Activated CD8-positive, alpha-beta memory T cell treated with anti-CD3 and anti-CD28 coated beads, Interleukin-2, amount 10 ng/mL, durations not matched to agents 7 days and 5 days (primary cell): ENCODE results near the gene DYNLT1. TPM values are rescaled to one million over a fixed set of nuclear protein-coding genes. Genes with fewer than 3 reads are reported as not detected.
A peak's percentile ranks its signal among the peaks of the same experiment; 100 is the strongest.
"Not testable (repeated sequence)": the region's sequence is repeated elsewhere in the genome, so short reads cannot be mapped to it uniquely, and the experiment has no call there.

Experiments
- ATAC-seq: fragments of 150-1000 bp; cut with Tn5 transposase; one replicate; pipeline ENCODE4 v1.10.0; 2021; ENCODE audit warnings: moderate library complexity
- CTCF ChIA-PET: fragments of 350-600 bp; sonication (Branson Sonifier 250); formaldehyde crosslinking; loops from one replicate; lab custom pipeline; 2021; ENCODE audit warnings: antibody characterized with exemption; lab: Charles Lee
- DNase-seq: peaks from one replicate; pipeline ENCODE4 v3.0.0-alpha.2; 2020
- H3K27ac Mint-ChIP-seq: one replicate; pipeline ENCODE4 v1.8.0; 2021; ENCODE audit warnings: mild to moderate bottlenecking, mixed read lengths
- H3K27me3 Mint-ChIP-seq: one replicate; pipeline ENCODE4 v1.8.0; 2021; ENCODE audit warnings: mixed read lengths
- H3K36me3 Mint-ChIP-seq: one replicate; pipeline ENCODE4 v1.8.0; 2021; ENCODE audit warnings: mild to moderate bottlenecking, mixed read lengths
- H3K4me1 Mint-ChIP-seq: one replicate; pipeline ENCODE4 v1.8.0; 2021; ENCODE audit warnings: mixed read lengths
- H3K4me3 Mint-ChIP-seq: one replicate; pipeline ENCODE4 v1.8.0; 2021; ENCODE audit warnings: mild to moderate bottlenecking, moderate library complexity, mixed read lengths
- H3K9me3 Mint-ChIP-seq: one replicate; pipeline ENCODE4 v1.8.0; 2022; ENCODE audit warnings: low read depth, mixed read lengths
- total RNA-seq, 2 experiments: library from RNA; stranded (reverse); gene quantifications; one replicate each; pipeline ENCODE4 v1.2.3, GENCODE V29; 2021

The DYNLT1 gene
- total RNA-seq, 2 experiments from 2014 or later: 109 to 120 TPM

DNA sequence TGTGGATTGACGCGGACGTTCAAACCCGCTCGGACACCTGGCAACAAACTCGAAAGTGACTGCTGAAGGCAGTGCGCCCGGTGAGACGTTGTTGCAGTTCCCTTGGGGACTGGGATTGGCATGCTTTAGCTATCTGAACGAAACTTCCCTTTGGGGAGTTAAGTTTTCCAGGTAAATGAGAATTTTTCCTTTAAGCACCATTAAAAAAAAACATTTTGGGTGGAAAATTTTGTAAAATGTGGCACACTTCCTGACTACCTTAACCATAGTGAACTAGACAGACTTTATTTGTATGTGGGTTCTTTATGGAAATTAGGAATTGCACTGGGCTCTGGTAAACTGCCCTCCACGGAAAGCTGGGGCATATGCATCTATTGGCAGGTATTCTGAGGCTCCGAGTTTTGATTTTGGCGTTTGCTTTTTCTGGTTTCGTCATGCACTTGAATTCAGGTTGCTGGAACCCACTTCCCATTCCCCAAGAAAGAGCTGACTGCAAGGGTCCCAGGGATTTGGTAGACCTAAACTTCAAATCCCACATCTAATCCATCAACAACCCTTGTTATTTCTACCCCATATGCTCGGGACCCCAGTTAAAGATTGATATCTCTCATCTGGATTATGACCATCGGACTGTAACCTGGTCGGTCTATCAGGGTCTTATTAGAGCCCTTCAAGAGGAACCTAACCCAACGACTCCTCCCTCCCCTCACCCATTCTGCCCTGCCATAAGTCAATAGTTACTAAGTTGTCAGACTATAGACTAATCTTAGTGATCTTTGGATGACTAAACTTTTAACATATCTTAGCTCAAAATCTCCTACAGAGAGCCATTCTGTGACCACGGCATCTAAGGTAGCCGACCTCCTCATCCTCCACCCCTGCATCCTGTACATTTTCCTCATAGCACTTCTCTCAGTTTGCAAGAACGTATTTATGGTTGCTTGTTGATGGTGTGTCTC is 800 bp upstream of the DYNLT1 start:
- CTCF ChIA-PET: interaction anchor here (1.0 to 4.9 kb wide), 10 partner anchors 8 to 437 kb away, joined by 3 to 36 read pairs (median 9); no protein-coding TSS in a partner anchor
- peaks cover 66% of the 10 kb centered on the region for H3K4me1 Mint-ChIP-seq
- peak; percentile 60 for DNase-seq
- H3K27me3 Mint-ChIP-seq: no peaks in the 10 kb centered on the region
- ATAC-seq: peak; percentile 3
- no peaks in the 10 kb centered on the region for H3K9me3 Mint-ChIP-seq
- H3K27ac Mint-ChIP-seq: peak overlapping the region; percentile 85
- H3K36me3 Mint-ChIP-seq: peaks cover 39% of the 10 kb centered on the region
- H3K4me3 Mint-ChIP-seq: peak overlapping the region; percentile 100

DNA sequence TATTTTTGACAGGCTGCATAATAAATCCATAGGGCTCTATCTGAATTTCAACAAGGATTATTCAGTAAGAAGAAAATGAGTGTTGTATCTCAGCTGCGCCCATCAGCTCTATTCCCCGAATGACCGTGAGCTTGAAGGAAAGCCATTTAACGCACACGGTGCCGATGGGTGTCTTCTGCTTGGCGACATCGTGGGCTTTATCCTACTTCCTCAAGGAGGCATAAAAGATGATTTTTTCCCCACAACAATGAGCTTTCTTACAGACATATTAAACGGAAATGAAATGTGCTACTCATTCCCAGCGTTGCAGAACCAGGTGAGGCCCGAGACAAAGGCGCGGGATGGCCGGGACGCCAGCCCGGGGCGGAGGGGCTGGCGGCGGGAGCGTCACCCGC is 710 bp downstream of the DYNLT1 start:
- Mint-ChIP-seq H3K4me1 (peaks cover 70% of the 10 kb centered on the region), H3K36me3 (peaks cover 46% of the 10 kb centered on the region), H3K27me3 (no peaks in the 10 kb centered on the region), H3K9me3 (no peaks in the 10 kb centered on the region), H3K27ac (peak overlapping the region; percentile 97), H3K4me3 (peak overlapping the region; percentile 100)
- ATAC-seq (no peak), DNase-seq (no peak)
- CTCF ChIA-PET: interaction anchor here (1.1 to 4.9 kb wide), 8 partner anchors 9 to 430 kb away, joined by 3 to 36 read pairs (median 10); no protein-coding TSS in a partner anchor

DNA sequence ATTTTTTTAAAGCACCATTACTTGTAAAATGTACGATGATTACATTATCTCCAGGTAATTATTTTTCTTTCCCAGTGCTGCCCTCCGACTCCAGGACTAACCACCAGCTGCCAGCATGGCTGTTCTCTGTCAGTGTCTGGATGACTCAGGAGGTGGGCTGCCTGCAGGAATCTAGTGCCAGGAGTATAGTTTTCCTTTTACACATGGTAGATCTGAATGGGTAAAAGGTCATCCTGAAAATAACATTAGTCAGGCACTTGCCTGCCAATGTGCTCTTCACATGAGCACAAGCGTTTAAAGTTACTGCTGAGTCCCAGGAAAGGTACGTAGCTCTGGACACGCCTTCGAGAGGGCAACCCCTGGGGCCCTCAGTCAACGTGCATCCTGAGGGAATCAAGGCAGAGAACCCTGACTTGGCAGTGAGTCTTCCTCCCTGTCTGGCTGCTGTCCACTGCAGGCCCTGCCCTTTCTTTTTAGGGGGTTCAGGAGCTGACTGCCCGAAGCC is 2.4 kb downstream of the DYNLT1 start:
- Mint-ChIP-seq H3K9me3 (no peaks in the 10 kb centered on the region), H3K4me3 (peak overlapping the region; percentile 100), H3K36me3 (peaks cover 53% of the 10 kb centered on the region), H3K27ac (peak overlapping the region; percentile 97), H3K4me1 (peaks cover 67% of the 10 kb centered on the region), H3K27me3 (no peaks in the 10 kb centered on the region)
- DNase-seq (peak; percentile 40), ATAC-seq (no peak)
- CTCF ChIA-PET: interaction anchor here (1.3 to 3.4 kb wide), 4 partner anchors 11 to 48 kb away, joined by 6 to 19 read pairs (median 12); no protein-coding TSS in a partner anchor

DNA sequence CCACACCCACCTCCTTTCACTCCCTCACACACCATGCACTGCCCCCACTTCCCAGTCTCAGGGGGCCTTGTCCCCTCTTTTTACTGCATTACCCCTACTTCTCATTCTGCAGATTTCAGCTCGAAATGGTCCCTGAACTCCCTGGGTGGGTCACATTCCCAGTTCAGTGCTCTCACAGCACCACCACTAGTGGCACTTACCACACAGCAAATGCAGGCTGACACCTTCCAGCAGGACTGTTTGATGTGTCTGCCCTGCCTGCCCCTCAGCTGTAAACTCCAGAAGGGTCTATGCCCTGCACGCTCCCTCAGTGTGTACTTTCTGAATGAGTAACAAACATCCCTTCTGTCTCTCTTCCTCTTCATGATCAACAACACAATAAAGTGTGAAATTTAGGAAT is 4.0 kb downstream of the DYNLT1 start:
- Mint-ChIP-seq H3K27me3 (no peaks in the 10 kb centered on the region), H3K4me3 (peak overlapping the region; percentile 38), H3K27ac (peak overlapping the region; percentile 77), H3K36me3 (peaks cover 68% of the 10 kb centered on the region), H3K4me1 (peaks cover 57% of the 10 kb centered on the region), H3K9me3 (no peaks in the 10 kb centered on the region)
- DNase-seq: peak; percentile 42
- no peak for ATAC-seq
- CTCF ChIA-PET: interaction anchor here (1.3 kb wide), 2 partner anchors 19 to 420 kb away, joined by 4 read pairs; no protein-coding TSS in a partner anchor

DNA sequence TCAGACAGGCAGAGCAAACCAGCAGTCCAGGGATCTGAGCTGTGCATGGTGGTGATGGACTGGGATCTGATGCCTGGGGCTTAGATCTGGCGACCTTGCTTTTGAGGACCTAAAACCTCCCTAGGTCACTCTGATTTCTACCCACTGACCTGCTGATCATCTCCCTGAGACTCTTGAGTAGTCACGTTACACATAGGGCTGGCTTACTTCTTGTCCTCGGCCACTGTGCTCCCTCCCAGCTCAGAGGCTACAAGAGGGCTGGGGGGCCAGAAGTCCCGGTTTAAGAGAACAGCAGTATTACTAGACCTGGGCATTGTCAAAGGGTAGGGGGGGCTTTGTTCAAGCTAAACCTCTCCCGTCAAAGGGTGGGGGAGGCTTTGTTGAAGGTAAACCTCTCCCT is 5.5 kb downstream of the DYNLT1 start:
- CTCF ChIA-PET: interaction anchor here (1.0 to 1.7 kb wide), 4 partner anchors 21 to 425 kb away, joined by 3 to 6 read pairs (median 4); no protein-coding TSS in a partner anchor
- DNase-seq: peak; percentile 28
- H3K27ac Mint-ChIP-seq: peak overlapping the region; percentile 67

DNA sequence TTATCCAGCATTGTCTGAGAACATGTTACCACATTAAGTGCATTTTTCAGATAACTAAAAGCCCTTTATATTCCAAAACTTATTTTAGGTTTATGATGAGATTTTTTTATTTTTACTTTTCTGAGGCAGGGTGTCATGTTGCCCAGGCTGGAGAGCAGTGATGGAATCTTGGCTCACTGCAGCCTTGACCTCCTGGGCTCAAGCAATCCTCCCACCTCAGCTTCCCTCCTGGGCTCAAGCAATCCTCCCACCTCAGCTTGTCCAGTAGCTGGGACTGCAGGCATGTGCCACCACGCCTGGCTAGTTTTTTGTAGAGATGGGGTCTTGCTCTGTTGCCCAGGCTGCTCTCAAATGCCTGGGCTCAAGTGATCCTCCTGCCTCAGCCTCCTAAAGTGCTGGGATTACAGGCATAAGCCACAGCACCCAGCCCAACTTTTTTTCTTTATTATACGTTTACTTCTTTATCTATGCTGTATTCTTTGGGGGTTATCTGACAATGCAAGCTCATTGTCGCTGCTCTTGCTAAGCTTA is 6.2 kb downstream of the DYNLT1 start:
- no peaks in the 10 kb centered on the region for H3K27me3 Mint-ChIP-seq
- CTCF ChIA-PET: interaction anchor here (1.0 to 1.7 kb wide), 4 partner anchors 22 to 424 kb away, joined by 3 to 6 read pairs (median 4); no protein-coding TSS in a partner anchor
- peak; percentile 27 for DNase-seq
- no peak for ATAC-seq
- H3K27ac Mint-ChIP-seq: peak overlapping the region; percentile 67
- H3K4me1 Mint-ChIP-seq: peaks cover 63% of the 10 kb centered on the region
- no peaks in the 10 kb centered on the region for H3K9me3 Mint-ChIP-seq
- H3K36me3 Mint-ChIP-seq: peaks cover 70% of the 10 kb centered on the region
- no peak overlapping the region for H3K4me3 Mint-ChIP-seq

More for the DNA sequence above, 5.5 kb downstream of the DYNLT1 start:
- Mint-ChIP-seq H3K9me3 (no peaks in the 10 kb centered on the region), H3K4me1 (peaks cover 62% of the 10 kb centered on the region), H3K4me3 (no peak overlapping the region), H3K36me3 (peaks cover 74% of the 10 kb centered on the region), H3K27me3 (no peaks in the 10 kb centered on the region)
- no peak for ATAC-seq

DNA sequence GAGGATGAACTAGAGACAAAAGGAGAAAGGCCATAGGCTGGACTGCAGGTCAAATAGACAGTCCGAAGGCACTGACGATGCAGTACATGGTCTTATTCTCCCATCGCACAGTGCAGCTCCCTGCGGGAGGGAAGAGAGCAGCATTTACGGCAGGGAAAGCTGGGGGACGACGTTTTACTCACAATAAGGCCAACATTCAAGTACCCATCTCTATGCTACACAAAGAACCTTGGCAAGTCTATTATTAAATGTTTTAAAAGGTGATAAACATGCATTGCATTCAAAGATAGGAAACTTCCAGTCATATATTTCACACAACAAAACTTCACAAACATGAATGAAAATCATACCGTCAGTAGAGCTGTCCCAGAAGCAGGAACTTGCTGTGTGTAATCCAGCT is 7.8 kb downstream of the DYNLT1 start:
- Mint-ChIP-seq H3K27ac (no peak overlapping the region), H3K27me3 (no peaks in the 10 kb centered on the region), H3K4me1 (peaks cover 59% of the 10 kb centered on the region), H3K36me3 (peaks cover 64% of the 10 kb centered on the region), H3K9me3 (no peaks in the 10 kb centered on the region), H3K4me3 (no peak overlapping the region)
- CTCF ChIA-PET: interaction anchor here (0.9 to 1.3 kb wide), 2 partner anchors 55 to 422 kb away, joined by 3 to 6 read pairs; no protein-coding TSS in a partner anchor
- DNase-seq: no peak
- ATAC-seq: no peak

DNA sequence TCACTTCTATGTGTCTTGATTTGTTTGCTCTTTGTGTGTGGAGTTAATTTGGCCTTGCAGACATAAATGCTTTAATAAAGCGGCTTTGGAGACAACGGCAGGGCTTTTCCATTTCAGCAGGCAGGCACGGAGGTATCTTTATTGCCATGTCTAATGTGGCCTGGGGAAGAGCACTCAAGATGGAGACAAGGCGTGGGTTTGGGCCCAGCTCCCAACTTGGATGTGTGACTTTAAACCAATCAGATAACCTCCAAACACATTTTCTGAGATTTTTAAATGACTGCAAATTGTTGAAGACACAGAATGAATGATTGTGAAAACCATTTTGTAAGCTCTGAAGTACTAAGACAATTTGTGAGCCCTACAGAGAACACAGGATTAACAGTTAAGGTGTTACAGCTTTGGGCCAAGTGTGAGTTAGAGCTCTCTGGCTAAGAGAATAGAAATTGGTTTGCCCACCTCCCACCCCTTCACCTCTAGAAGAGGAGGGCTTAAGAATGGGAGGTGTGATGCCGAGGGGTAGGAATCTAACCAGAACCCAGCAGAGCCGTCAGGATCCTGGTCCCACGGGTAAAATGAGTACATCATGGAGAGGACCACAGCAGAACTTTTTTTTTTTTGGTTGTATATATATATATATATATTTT is 9.0 kb downstream of the DYNLT1 start:
- ATAC-seq (no peak), DNase-seq (no peak)
- CTCF ChIA-PET: interaction anchor here (1.4 to 1.6 kb wide), 2 partner anchors 56 to 421 kb away, joined by 4 read pairs; no protein-coding TSS in a partner anchor
- Mint-ChIP-seq H3K4me1 (peaks cover 60% of the 10 kb centered on the region), H3K9me3 (no peaks in the 10 kb centered on the region), H3K36me3 (peaks cover 63% of the 10 kb centered on the region), H3K27me3 (no peaks in the 10 kb centered on the region), H3K27ac (peak overlapping the region; percentile 61), H3K4me3 (no peak overlapping the region)

DNA sequence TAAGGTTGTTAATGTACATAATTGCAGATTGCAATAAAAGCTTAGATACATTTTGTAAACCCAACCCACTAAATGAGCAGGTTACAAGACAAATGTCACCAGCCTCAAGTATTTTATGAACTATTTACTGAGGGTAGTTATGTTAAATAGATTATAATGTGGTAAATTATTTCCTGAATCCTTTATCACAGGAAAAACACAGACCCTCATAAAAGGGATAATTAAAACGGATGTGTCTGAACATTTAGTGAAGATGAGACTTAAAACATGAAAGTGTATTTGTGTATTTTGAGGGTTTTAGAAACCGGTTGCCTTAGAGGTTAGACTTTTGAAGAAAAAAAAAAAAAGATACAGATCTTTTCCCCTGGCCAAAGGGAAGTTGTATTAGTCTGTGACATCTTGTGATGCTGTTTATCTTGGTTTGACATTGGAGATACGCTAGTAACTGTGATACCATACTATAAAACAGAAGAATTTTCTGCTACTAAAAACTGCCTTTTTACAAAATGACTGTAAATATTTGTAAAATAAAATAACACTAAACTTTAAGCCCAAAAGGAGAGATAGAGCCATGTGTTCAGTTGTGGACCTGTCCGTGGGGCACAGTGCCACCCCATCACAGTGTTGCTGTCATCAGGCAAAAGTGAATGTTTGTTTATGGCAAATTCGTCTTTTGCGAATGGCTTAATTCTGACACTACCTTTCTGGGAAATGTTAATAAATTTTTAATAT is 9.7 kb downstream of the DYNLT1 start:
- Mint-ChIP-seq H3K4me3 (no peak overlapping the region), H3K9me3 (no peaks in the 10 kb centered on the region), H3K27me3 (no peaks in the 10 kb centered on the region), H3K36me3 (peaks cover 61% of the 10 kb centered on the region), H3K27ac (peak overlapping the region; percentile 65), H3K4me1 (peaks cover 56% of the 10 kb centered on the region)
- DNase-seq (no peak), ATAC-seq (no peak)
- CTCF ChIA-PET: interaction anchor here (1.4 to 1.6 kb wide), 2 partner anchors 56 to 421 kb away, joined by 4 read pairs; no protein-coding TSS in a partner anchor

DNA sequence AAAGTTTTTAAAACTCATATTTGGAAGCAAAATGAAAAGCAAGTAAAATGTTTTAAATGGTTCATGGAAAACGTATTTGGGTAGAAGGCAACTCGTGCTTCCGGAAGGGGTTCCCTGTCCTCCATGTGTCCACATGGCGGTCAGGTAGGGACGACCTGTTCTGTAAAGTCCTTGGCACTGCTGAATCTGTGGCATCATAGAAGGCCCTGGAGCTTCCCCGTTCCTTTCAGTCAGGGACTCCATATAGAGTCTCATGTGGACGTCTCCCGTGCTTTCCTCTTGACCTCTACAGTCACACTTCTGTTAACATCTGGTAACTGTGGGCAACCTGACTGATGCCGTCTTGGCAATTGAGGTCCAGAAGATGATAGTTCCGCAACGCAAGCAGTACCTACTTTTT is 11.4 kb downstream of the DYNLT1 start:
- H3K27ac Mint-ChIP-seq: peak overlapping the region; percentile 70
- CTCF ChIA-PET: interaction anchor here (1.3 kb wide), 1 partner anchor 12 kb away, joined by 4 read pairs; the partner anchor contains the start of gene DYNLT1
- H3K9me3 Mint-ChIP-seq: no peaks in the 10 kb centered on the region
- H3K4me3 Mint-ChIP-seq: no peak overlapping the region
- no peak for DNase-seq
- peaks cover 48% of the 10 kb centered on the region for H3K4me1 Mint-ChIP-seq
- no peaks in the 10 kb centered on the region for H3K27me3 Mint-ChIP-seq
- peaks cover 49% of the 10 kb centered on the region for H3K36me3 Mint-ChIP-seq
- ATAC-seq: no peak

DNA sequence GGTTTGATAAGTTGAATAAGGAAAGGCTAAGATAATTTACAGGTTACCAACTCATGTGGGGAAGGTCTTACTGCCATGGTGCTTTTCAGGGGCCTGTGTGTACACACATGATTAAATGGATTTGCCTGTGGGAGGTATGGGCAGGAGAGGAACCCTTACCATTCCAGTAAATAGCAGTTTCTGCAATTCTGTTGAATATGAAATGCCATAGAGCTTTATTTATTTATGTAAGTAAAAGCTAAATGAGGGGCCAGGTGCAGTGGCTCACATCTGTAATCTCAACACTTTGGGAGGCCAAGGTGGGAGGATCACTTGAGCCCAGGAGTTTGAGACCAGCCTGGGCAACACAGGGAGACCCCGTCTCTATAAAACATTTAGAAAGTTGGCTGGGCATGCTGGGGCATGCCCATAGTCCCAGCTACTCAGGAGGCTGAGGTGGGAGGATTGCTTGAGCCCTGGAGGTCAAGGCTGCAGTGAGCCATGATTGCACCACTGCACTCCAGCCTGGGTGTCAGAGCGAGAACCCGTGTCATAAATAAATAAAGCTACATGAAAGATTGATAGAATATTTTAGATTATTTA is 11.9 kb downstream of the DYNLT1 start:
- DNase-seq, H3K27me3 Mint-ChIP-seq, H3K4me3 Mint-ChIP-seq, ATAC-seq, H3K9me3 Mint-ChIP-seq: not testable (repeated sequence)
- CTCF ChIA-PET: interaction anchor here (0.7 to 1.3 kb wide), 2 partner anchors 12 to 26 kb away, joined by 3 to 4 read pairs; partner anchors contain the start of gene DYNLT1
- Mint-ChIP-seq H3K4me1 (peaks cover 47% of the 10 kb centered on the region), H3K27ac (peak overlapping the region; percentile 44), H3K36me3 (peaks cover 49% of the 10 kb centered on the region)
